Calu3 (cell line): ENCODE results near the gene FBXO42. TPM values are rescaled to one million over a fixed set of nuclear protein-coding genes. Genes with fewer than 3 reads are reported as not detected.
A peak's percentile ranks its signal among the peaks of the same experiment; 100 is the strongest.

ENCODE experiments used
- BruUV-seq: library from RNA; stranded (reverse); fragments of 400-500 nt; replicated peaks from 2 replicates; lab custom pipeline; 2021; lab: Mats Ljungman, UMichigan
- CTCF ChIA-PET: fragments of 300-600 bp; sonication (Branson Sonifier 250); formaldehyde crosslinking; loops from one replicate; lab custom pipeline; 2022; ENCODE audit warnings: antibody characterized with exemption; lab: Charles Lee
- DNase-seq: peaks from one replicate; pipeline ENCODE4 v3.0.0; 2022
- H3K27ac Mint-ChIP-seq: one replicate; pipeline ENCODE4 v1.8.0; 2022; ENCODE audit warnings: mixed read lengths; ENCODE audit not compliant: unreplicated experiment
- H3K27me3 Mint-ChIP-seq: one replicate; pipeline ENCODE4 v1.8.0; 2022; ENCODE audit warnings: mixed read lengths; ENCODE audit not compliant: unreplicated experiment
- H3K36me3 Mint-ChIP-seq: one replicate; pipeline ENCODE4 v1.8.0; 2022; ENCODE audit warnings: mild to moderate bottlenecking, moderate library complexity, mixed read lengths; ENCODE audit not compliant: insufficient read depth, unreplicated experiment
- H3K4me1 Mint-ChIP-seq: one replicate; pipeline ENCODE4 v1.8.0; 2022; ENCODE audit warnings: mild to moderate bottlenecking, low read depth, mixed read lengths; ENCODE audit not compliant: unreplicated experiment
- H3K4me3 Mint-ChIP-seq: one replicate; pipeline ENCODE4 v1.8.0; 2022; ENCODE audit warnings: mild to moderate bottlenecking, low read depth, moderate library complexity, mixed read lengths; ENCODE audit not compliant: unreplicated experiment
- H3K9me3 Mint-ChIP-seq: one replicate; pipeline ENCODE4 v1.8.0; 2022; ENCODE audit warnings: low read depth, mixed read lengths; ENCODE audit not compliant: unreplicated experiment
- intact Hi-C: fragments of 100-400 bp; cut with micrococcal nuclease; formaldehyde crosslinking; loops from one replicate; pipeline ENCODE4 v1.10.0; 2022; ENCODE audit not compliant: unreplicated experiment
- total RNA-seq: library from RNA; stranded (reverse); gene quantifications from 2 replicates; pipeline ENCODE4 v1.2.3, GENCODE V29; 2022
- TF ChIP-seq, protein P1 (sequence below): fragments of 200-600 bp; IDR thresholded peaks from one replicate; pipeline ENCODE4 v1.8.0; 2022; ENCODE audit warnings: antibody characterized with exemption; ENCODE audit not compliant: unreplicated experiment

FBXO42 gene
- total RNA-seq, 1 experiment from 2014 or later, result 10.6 TPM

DNA sequence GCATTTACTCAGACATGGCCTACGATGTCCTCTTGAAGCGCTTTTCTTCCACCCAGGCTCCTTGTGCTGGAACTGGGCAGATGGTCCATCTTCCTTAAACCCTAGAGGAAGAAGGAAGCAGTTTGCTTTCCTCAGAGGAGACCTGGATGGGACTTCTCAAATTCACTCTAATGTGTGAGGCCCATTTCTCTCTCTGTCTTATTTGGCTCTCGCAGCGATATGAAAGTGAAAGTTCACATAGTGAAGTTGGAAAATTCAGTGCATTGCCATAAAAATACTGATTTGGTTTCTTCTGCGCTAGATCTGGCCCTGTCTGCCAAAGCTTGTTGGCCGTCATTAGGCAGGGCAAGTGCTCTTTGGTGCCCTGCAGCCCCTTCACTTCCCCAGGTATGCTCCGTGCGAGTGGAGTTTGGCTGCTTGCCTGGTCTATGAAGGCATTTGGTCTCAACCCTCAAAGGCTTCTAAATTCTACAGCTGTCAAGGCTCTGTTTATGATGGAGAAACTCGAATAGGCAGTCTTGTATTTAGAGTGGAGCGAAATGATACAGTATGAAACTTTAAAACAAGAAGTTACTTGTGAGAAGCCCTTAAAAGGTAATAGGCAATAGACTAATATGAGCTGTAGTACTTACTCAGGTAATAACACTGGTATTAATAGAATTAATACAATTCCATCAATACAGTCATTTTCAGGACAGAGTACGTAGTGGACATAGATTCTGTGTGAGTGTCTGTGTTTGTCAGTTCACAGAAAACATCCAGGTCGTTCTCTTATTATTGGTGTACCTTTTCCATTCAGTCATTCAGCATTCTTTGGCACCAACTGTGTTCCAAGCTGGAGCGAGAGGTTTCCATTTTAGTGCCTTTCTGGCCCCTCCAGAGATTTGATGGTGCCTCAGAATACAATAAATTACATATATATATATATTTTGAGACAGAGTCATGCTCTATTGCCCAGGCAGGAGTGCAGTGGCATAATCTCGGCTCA lies 35.2 kb upstream of the FBXO42 start:
- intact Hi-C loops, result no loop called here
- Mint-ChIP-seq H3K27me3 (no peaks in the 10 kb centered on the region), H3K27ac (no peak overlapping the region), H3K4me1 (peaks cover 59% of the 10 kb centered on the region), H3K36me3 (peaks cover 6% of the 10 kb centered on the region), H3K9me3 (peaks cover 2% of the 10 kb centered on the region), H3K4me3 (peak overlapping the region; percentile 45)
- CTCF ChIA-PET, result interaction anchor here (1.0 kb wide), 1 partner anchor 24 kb away, joined by 4 read pairs; no protein-coding TSS in a partner anchor
- TF ChIP-seq, protein P1, sequence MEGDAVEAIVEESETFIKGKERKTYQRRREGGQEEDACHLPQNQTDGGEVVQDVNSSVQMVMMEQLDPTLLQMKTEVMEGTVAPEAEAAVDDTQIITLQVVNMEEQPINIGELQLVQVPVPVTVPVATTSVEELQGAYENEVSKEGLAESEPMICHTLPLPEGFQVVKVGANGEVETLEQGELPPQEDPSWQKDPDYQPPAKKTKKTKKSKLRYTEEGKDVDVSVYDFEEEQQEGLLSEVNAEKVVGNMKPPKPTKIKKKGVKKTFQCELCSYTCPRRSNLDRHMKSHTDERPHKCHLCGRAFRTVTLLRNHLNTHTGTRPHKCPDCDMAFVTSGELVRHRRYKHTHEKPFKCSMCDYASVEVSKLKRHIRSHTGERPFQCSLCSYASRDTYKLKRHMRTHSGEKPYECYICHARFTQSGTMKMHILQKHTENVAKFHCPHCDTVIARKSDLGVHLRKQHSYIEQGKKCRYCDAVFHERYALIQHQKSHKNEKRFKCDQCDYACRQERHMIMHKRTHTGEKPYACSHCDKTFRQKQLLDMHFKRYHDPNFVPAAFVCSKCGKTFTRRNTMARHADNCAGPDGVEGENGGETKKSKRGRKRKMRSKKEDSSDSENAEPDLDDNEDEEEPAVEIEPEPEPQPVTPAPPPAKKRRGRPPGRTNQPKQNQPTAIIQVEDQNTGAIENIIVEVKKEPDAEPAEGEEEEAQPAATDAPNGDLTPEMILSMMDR, result no peak
- no peak for DNase-seq
- BruUV-seq, result no TSS peak

DNA sequence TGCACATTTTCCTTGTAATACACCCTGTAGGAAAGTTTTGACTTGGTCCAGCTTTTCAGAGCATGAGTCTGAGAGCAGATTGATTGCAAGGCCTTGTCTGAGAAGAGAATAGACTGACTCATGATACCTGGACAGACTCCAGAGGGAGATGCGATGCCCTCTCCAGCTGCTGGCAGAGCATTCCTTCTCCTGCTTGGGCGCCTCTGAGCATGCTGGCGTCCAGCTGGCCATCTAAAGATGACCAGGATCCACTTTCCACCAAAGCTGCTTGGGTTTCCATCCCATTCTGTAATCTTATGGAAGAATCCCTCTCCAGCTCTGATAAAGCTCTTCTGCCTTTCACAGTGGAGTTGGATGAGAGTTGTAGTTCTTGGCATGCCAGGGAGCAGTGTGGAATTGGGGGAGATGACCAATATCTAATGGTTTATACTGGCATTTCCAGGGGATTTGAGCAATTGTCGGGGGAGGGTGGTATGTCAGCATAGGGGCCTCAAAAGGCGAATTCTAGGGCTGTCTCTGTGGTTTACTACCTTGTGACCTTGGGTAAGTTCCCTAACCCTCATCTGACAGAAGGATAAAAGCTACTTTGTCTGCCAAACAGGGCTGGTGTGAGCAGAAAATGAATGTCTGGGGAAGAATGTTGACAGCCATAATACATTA lies 34.3 kb upstream of the FBXO42 start:
- CTCF ChIA-PET, result interaction anchor here (0.6 to 1.0 kb wide), 2 partner anchors 23 to 665 kb away, joined by 3 to 4 read pairs; no protein-coding TSS in a partner anchor
- intact Hi-C loops, result no loop called here
- DNase-seq, result peak; percentile 11
- Mint-ChIP-seq H3K27me3 (no peaks in the 10 kb centered on the region), H3K4me1 (peaks cover 59% of the 10 kb centered on the region), H3K9me3 (peaks cover 2% of the 10 kb centered on the region), H3K36me3 (peaks cover 5% of the 10 kb centered on the region), H3K27ac (peak overlapping the region; percentile 36), H3K4me3 (no peak overlapping the region)
- BruUV-seq, result no TSS peak
- TF ChIP-seq, protein P1, result no peak

DNA sequence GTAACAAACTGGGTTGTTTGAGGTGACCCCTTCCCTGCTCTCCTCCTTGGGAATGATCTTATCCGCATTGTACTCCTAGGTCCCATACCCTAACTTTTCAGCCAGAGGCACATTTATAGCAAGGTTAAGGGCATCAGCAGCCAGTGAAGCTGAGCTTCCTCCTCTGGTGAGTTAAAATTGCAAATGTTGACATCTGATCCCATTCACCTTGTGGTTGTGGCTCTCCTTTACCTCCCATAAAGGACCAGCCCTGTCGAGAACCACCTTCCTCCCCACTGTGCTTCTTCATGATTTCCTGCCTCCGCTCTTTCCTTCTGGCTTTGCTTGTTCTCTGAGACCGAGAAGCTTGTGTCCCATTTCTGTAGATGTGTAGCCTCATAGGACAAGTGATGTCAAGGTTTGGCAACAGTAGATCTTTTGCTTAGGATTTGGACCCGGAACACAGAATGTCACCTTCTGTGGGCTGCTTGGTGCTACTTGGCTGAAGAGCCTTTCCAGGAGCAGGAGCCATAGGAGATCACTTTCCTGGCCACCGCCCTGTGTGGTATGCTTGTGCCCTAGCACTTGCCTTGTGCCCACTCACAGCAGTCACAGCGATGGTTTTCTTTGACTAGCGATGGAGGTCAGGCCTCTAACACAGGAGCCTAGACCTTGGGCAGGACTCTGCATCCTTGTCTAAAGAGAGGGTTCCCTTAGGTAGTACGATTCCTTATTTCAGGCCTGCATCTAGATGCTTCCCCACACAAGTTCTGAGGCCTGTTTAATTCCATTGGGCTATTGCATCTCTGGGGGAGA lies 33.6 kb upstream of the FBXO42 start:
- intact Hi-C loops, result no loop called here
- no peak overlapping the region for H3K4me3 Mint-ChIP-seq
- no peak overlapping the region for H3K27ac Mint-ChIP-seq

More for the DNA sequence above, 33.6 kb upstream of the FBXO42 start:
- H3K4me1 Mint-ChIP-seq, result peaks cover 56% of the 10 kb centered on the region
- no peak for DNase-seq
- BruUV-seq, result no TSS peak
- H3K27me3 Mint-ChIP-seq, result no peaks in the 10 kb centered on the region
- peaks cover 2% of the 10 kb centered on the region for H3K9me3 Mint-ChIP-seq
- TF ChIP-seq, protein P1, result no peak
- CTCF ChIA-PET, result interaction anchor here (0.6 kb wide), 1 partner anchor 665 kb away, joined by 3 read pairs; no protein-coding TSS in a partner anchor
- peaks cover 5% of the 10 kb centered on the region for H3K36me3 Mint-ChIP-seq
